HepG2 (cell line): ENCODE data around the gene EPS8L1. TPM values are rescaled to one million over a fixed set of nuclear protein-coding genes. Genes with fewer than 3 reads are reported as not detected.

Source experiments
- ETV6 ChIP-seq: sonication (generic); formaldehyde crosslinking; conservative IDR thresholded peaks from 2 replicates; pipeline ENCODE4 v1.4.0; 2020; ENCODE audit warnings: missing genetic modification reagents
- FUBP1 ChIP-seq: sonication (generic); formaldehyde crosslinking; IDR thresholded peaks from 2 replicates; pipeline ENCODE4 v1.5.1; 2020; ENCODE audit warnings: missing genetic modification reagents, mild to moderate bottlenecking, borderline replicate concordance
- GFI1 ChIP-seq: sonication (generic); formaldehyde crosslinking; IDR thresholded peaks from 2 replicates; pipeline ENCODE4 v1.5.0; 2020; ENCODE audit warnings: missing genetic modification reagents, mild to moderate bottlenecking, borderline replicate concordance
- HMG20A ChIP-seq: IDR thresholded peaks from 2 replicates; pipeline ENCODE4 v1.6.1; 2016; ENCODE audit warnings: borderline replicate concordance
- HMG20B ChIP-seq: conservative IDR thresholded peaks from 2 replicates; pipeline ENCODE4 v1.6.1; 2016; ENCODE audit warnings: missing genetic modification reagents, missing compliant biosample characterization
- HMGA1 ChIP-seq: sonication (generic); formaldehyde crosslinking; conservative IDR thresholded peaks from 2 replicates; pipeline ENCODE4 v1.4.0; 2020; ENCODE audit warnings: missing genetic modification reagents
- HOMEZ ChIP-seq: IDR thresholded peaks from 2 replicates; pipeline ENCODE4 v1.6.1; 2016; ENCODE audit warnings: low read depth
- HOXA7 ChIP-seq: sonication (generic); formaldehyde crosslinking; IDR thresholded peaks from 2 replicates; pipeline ENCODE4 v1.8.1; 2022; ENCODE audit warnings: mild to moderate bottlenecking, missing genetic modification reagents, moderate library complexity
- KAT7 ChIP-seq: IDR thresholded peaks from 2 replicates; pipeline ENCODE4 v1.6.1; 2018; ENCODE audit warnings: borderline replicate concordance, missing compliant biosample characterization
- MYC ChIP-seq: sonication (generic); formaldehyde crosslinking; IDR thresholded peaks from 2 replicates; pipeline ENCODE4 v1.9.0; 2021; ENCODE audit warnings: missing genetic modification reagents, borderline replicate concordance
- NBN ChIP-seq: fragments of 450-650 bp; conservative IDR thresholded peaks from 2 replicates; pipeline ENCODE4 v1.6.1; 2017
- NFATC3 ChIP-seq: sonication (generic); formaldehyde crosslinking; IDR thresholded peaks from 2 replicates; pipeline ENCODE4 v1.5.1; 2020; ENCODE audit warnings: mild to moderate bottlenecking, missing genetic modification reagents
- NFKB2 ChIP-seq: sonication (generic); formaldehyde crosslinking; IDR thresholded peaks from 2 replicates; pipeline ENCODE4 v1.4.0; 2020; ENCODE audit warnings: missing genetic modification reagents, borderline replicate concordance
- NFRKB ChIP-seq: fragments of 450-650 bp; IDR thresholded peaks from 2 replicates; pipeline ENCODE4 v1.6.1; 2017
- NR3C1 ChIP-seq: sonication (generic); formaldehyde crosslinking; IDR thresholded peaks from 2 replicates; pipeline ENCODE4 v1.4.0; 2020; ENCODE audit warnings: missing genetic modification reagents
- RFXANK ChIP-seq: IDR thresholded peaks from 2 replicates; pipeline ENCODE4 v1.6.1; 2016
- TP53 ChIP-seq: sonication (generic); formaldehyde crosslinking; conservative IDR thresholded peaks from 2 replicates; pipeline ENCODE4 v1.4.0; 2020; ENCODE audit warnings: missing genetic modification reagents
- ZNF367 ChIP-seq: sonication (generic); formaldehyde crosslinking; IDR thresholded peaks from 2 replicates; pipeline ENCODE4 v1.4.0; 2020; ENCODE audit warnings: missing genetic modification reagents, borderline replicate concordance
- ZNF432 ChIP-seq: sonication (generic); formaldehyde crosslinking; IDR thresholded peaks from 2 replicates; pipeline ENCODE4 v1.5.0; 2020; ENCODE audit warnings: missing genetic modification reagents, mild to moderate bottlenecking, borderline replicate concordance
- ZNF501 ChIP-seq: sonication (generic); formaldehyde crosslinking; IDR thresholded peaks from 2 replicates; pipeline ENCODE4 v1.5.1; 2020; ENCODE audit warnings: mild to moderate bottlenecking, moderate library complexity, missing genetic modification reagents
- polyA plus RNA-seq, 8 experiments: library from polyadenylated mRNA; depleted of rRNA in 3 of 8; stranded (reverse) in 7 of 8; unstranded in 1 of 8; fragments of >200 nt; fragmentation: Illumina TruSeq in 4 of 8; extraction: Trizol in 4 of 8; gene quantifications; 2 replicates each; pipeline versions ENCODE4 v1.2.1 to v1.2.3, GENCODE V29; 2011 to 2016; ENCODE audit warnings: low read depth in 4 of 8, missing spikeins in 1 of 8, mixed read lengths in 1 of 8; ENCODE audit not compliant: insufficient read depth in 1 of 8
- total RNA-seq, 5 experiments: library from RNA; depleted of rRNA; stranded (reverse); fragments of >200 nt; fragmentation: Illumina TruSeq; extraction: Trizol; gene quantifications; 2 replicates each; pipeline ENCODE4 v1.2.3, GENCODE V29; 2016; ENCODE audit warnings: low read depth in 1 of 5
- TF ChIP-seq, protein P1 (sequence below): sonication (generic); formaldehyde crosslinking; IDR thresholded peaks from 2 replicates; pipeline ENCODE4 v1.5.1; 2020; ENCODE audit warnings: missing genetic modification reagents, mild to moderate bottlenecking, borderline replicate concordance
- TF ChIP-seq, protein P2 (sequence below): IDR thresholded peaks from 2 replicates; pipeline ENCODE4 v1.6.1; 2016; ENCODE audit warnings: missing biosample characterization, missing genetic modification reagents, low read depth
- TF ChIP-seq, protein P3 (sequence below): sonication (generic); formaldehyde crosslinking; IDR thresholded peaks from 2 replicates; pipeline ENCODE4 v1.4.0; 2020; ENCODE audit warnings: missing genetic modification reagents

Gene EPS8L1
- total and polyA plus RNA-seq, 2 of the 13 experiments (the other 11 are each of a cell fraction or from before 2014, with no cell fraction given) = 3.0 to 6.3 TPM

DNA sequence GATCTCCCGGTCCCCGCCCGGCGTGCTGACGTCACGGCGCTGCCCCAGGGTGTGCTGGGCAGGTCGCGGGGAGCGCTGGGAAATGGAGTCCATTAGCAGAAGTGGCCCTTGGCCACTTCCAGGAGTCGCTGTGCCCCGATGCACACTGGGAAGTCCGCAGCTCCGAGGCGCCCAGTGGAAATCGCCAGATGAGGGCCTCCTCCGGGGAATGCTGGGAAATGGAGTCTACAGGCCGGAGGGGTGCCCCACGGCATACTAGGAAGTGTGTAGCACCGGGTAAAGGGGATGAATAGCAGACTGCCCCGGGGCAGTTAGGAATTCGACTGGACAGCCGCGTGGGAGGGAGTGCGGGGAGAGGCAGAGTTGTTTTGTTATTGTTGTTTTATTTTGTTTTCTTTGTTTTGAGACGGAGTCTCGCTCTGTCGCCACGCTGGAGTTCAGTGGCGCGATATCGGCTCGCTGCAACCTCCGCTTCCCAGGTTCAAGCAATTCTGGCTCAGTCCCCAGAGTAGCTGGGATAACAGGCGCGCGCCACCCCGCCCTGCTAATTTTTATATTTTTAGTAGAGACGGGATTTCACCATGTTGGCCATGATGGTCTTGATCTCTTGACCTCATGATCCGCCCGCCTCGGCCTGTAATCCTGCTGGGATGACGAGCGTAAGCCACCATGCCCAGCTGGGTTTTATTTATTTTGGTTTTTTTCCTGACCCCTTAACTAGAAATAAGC lies 42.2 kb downstream of the EPS8L1 start (continued):
- TF ChIP-seq HOMEZ = no peak
- TF ChIP-seq GFI1 (CRISPR knock-in tag) = no peak
- TF ChIP-seq, protein P1, sequence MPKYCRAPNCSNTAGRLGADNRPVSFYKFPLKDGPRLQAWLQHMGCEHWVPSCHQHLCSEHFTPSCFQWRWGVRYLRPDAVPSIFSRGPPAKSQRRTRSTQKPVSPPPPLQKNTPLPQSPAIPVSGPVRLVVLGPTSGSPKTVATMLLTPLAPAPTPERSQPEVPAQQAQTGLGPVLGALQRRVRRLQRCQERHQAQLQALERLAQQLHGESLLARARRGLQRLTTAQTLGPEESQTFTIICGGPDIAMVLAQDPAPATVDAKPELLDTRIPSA = no peak
- no peak for TF ChIP-seq ZNF367 (CRISPR knock-in tag)
- TF ChIP-seq, protein P2, sequence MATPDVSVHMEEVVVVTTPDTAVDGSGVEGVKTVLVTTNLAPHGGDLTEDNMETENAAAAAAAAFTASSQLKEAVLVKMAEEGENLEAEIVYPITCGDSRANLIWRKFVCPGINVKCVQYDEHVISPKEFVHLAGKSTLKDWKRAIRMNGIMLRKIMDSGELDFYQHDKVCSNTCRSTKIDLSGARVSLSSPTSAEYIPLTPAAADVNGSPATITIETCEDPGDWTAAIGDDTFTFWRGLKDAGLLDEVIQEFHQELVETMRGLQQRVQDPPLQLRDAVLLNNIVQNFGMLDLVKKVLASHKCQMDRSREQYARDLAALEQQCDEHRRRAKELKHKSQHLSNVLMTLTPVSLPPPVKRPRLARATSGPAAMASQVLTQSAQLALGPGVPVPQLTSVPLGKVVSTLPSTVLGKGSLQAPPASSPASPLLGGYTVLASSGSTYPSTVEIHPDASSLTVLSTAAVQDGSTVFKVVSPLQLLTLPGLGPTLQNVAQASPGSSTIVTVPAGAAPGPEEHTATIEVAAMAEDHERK (CRISPR knock-in tag) = peak; percentile 97
- no peak for TF ChIP-seq TP53 (CRISPR knock-in tag)
- no peak for TF ChIP-seq HOXA7 (CRISPR knock-in tag)
- no peak for TF ChIP-seq FUBP1 (CRISPR knock-in tag)
- TF ChIP-seq ETV6 (CRISPR knock-in tag) = no peak
- no peak for TF ChIP-seq NFRKB
- no peak for TF ChIP-seq HMGA1 (CRISPR knock-in tag)
- TF ChIP-seq RFXANK (CRISPR knock-in tag) = peak; percentile 77; the same call in 1 of the 2 replicates
- no peak for TF ChIP-seq NFATC3 (CRISPR knock-in tag)
- TF ChIP-seq HMG20B (CRISPR knock-in tag) = no peak
- no peak for TF ChIP-seq NFKB2 (CRISPR knock-in tag)
- TF ChIP-seq MYC (CRISPR knock-in tag) = 0 out of 2 replicates have a peak, but pooled peaks have one; percentile 22
- TF ChIP-seq NR3C1 (CRISPR knock-in tag) = no peak
- no peak for TF ChIP-seq ZNF432 (CRISPR knock-in tag)
- TF ChIP-seq KAT7 (CRISPR knock-in tag) = peak; percentile 12; the same call in 1 of the 2 replicates
- TF ChIP-seq NBN = no peak
- TF ChIP-seq ZNF501 (CRISPR knock-in tag) = peak; percentile 31; the same call in 1 of the 2 replicates
- TF ChIP-seq, protein P3, sequence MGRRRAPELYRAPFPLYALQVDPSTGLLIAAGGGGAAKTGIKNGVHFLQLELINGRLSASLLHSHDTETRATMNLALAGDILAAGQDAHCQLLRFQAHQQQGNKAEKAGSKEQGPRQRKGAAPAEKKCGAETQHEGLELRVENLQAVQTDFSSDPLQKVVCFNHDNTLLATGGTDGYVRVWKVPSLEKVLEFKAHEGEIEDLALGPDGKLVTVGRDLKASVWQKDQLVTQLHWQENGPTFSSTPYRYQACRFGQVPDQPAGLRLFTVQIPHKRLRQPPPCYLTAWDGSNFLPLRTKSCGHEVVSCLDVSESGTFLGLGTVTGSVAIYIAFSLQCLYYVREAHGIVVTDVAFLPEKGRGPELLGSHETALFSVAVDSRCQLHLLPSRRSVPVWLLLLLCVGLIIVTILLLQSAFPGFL (CRISPR knock-in tag) = no peak
- no peak for TF ChIP-seq HMG20A (CRISPR knock-in tag)
